DMS79 treated with DMSO at 0.1 percent for 48 hours (cell line): ENCODE data around the gene DMD.

ENCODE experiments used
- DNase-seq: peaks from one replicate; lab custom pipeline; 2025; lab: John Stamatoyannopoulos, UW

DMD gene

DNA sequence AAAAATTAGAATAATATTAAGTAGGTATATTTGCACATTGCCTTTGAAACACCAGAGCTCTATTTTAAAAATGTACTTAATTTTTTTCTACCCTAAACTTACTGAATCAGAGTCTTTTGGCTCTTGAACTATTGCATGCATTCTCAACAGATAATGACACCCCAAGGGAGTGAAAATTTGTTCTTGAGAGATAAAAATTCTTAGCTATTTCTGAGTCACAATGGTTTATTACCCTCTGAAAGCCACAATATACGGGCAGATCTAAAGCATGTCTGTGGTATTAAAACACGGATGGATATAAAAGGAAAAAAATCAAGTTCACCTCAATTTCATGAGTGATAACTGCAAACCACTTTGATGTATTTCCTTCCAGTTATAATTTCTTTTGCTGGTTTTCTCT, 1503.2 kb downstream of the DMD start:
- no peak for DNase-seq

DNA sequence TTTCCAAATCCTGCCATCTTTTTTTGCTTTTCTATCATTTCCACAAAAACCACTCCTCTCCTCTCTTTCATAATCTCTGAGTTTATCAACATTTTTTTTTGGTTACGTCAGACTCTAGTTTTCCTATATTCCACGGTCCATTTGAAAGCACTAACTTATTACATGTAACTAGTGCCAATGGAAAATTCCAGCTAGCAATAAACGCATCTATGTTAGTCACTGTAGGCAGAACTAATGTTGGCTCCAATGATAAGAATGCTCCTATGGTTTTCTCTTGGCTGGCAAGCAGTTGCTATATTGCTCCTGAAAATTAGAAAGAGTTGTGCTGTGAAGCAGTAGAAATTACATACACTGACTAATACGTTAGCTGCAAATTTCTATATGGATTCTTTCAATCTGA, 1504.9 kb downstream of the DMD start:
- DNase-seq: no peak

DNA sequence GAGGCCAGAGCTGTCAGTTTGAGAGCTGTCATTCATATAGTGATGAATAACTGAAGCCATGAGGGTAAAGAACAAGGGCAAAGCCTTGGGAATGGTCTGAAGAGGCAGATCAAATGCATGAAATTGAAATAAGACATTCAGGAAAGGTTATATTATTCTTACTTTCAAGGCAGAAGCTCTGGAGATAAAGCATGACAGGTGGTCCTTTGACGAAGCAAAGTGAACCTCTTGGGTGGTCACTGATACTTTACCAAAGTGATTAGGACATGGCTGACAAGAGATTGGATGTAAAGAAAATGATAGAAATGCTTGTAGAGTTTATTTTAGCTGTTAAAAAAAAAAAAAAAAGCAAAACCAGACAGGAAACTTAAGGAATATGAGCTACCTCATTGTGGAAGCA, 1505.5 kb downstream of the DMD start:
- DNase-seq: no peak

DNA sequence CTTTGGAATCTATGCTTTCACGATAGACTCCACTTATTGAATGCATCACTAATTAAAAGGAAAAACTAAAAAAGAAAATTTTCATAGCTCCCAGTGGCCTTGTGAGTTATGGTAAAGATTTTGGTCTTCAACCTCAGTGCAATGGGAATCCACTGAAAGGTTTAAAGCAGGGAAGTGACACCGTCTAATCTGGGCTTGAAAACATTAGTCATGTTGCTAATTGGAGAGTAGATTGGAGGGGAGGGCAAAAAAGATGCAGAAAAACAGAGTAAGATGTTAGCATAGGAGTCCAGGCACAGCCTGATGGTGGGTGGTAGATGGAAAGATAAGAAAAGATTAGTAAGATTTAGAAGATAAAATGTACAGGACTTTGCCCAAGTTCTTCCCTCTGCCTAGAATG, 1506.4 kb downstream of the DMD start:
- no peak for DNase-seq

DNA sequence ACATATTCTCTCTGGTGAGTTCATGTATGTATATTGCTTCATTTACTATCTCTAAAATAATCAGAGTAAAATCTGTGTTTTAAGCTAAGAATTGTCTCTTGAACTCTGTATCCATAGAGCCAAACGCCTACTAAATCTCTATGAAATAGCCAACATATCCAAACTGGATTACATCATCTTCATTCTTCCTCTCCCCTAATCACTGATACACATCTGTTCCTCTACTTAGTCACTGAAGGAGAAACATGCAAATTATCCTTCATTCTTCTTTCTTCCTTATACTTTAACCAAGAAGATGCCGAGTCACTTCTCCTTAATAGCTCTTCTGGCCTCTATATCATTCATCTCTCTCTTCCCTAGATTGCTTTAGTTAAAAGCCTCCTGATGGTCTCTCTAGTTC, 1509.1 kb downstream of the DMD start:
- DNase-seq: no peak

DNA sequence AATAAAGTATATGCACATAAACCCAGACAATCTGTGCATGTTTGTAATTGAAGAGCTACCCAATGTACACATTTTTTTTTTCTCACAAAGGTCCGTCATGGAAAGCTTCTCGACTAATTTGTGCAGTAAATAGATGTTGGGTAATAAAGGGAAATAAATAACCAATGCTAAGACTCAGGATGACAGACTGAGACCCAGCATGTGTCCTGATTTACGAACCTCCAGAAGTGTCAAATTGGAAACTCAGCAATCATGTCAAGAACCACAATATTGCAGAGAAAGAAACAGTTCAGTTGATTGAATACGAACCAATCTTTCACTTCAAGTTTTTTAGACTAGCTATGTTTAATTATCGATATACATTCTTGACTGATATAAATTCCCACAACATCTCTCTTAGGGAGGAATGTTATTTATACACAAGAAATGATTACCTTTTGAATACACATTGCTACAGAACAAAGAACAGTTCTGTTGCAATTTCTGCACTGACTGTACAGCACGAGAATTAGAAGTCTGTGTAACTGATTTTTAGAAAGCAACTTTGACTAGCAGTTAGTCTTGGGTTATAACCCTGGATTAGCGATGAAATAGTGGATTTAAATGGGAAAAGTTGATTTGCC, 1513.9 kb downstream of the DMD start:
- no peak for DNase-seq

DNA sequence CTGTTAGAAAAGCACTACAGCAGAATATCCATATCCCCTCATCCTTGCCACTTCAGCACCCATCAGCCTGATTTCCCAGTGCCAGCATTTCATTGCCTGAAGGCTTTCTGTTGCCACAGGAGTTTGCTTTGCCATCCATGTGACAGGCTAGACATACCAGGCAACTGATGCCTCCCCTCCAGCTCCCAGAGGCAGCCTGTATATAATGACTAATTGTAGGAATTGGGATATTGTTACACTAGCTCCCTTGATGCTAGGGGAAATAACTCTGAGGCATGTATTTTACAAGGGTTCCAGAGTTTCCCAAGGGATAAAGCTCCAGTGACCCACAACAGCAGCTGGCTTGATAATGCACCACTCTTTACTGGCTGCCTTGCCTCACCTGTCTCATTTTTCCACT, 1531.5 kb downstream of the DMD start:
- no peak for DNase-seq

DNA sequence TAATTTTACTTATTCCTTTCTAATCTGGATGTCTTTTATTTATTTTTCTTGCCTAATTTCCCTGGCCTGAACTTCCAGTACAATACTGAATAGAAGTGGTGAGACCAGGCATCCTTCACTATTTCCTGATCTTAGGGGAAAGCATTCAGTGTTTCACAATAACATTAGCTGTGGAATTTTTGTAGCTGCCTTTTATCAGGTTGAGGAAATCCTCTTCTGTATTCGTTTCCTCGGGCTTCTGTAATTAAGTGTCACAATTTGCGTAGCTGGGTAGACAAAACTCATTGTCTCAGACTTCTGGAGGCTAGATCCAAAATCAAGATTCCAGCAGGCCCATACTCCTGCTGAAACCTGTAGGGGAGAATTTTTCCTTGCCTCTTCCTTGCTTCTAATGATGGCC, 1541.1 kb downstream of the DMD start:
- DNase-seq: no peak

DNA sequence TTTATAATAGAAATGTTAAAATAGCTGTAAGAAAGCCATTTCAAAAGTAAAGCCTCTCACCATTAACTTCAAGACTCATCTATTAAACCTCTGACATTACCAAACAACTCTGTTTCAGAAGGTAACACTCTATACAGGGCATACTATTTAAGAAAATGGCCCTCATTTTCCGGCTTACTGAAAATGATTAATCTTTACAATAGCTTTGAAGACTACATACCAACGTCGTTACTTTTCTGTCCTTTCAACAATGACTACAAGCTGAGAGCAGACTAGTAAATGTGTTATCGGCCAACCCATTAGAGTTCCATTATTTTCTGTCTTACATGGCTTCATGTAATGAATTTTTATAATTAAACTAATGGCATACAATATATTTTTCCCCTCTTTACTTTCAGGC, 1545.9 kb downstream of the DMD start:
- no peak for DNase-seq

DNA sequence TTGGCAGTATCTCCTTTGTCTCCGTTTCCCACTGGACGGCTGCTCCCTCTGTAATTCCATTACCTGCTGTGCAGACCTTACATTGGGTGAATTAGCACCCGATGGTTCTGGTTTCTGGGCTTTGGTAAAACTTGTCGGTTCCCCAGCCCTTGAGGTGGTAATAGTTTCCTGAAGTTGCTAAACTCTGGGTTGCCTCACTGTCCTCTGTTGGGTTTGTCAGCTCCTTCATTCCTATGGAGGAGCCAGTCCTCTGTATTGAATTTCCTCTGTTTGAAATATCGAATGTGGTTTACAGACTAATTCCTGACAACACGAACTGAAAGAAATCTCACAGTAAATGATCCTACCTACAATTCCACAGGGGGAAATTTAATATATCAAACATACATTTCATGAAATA, 1548.2 kb downstream of the DMD start:
- DNase-seq: no peak

DNA sequence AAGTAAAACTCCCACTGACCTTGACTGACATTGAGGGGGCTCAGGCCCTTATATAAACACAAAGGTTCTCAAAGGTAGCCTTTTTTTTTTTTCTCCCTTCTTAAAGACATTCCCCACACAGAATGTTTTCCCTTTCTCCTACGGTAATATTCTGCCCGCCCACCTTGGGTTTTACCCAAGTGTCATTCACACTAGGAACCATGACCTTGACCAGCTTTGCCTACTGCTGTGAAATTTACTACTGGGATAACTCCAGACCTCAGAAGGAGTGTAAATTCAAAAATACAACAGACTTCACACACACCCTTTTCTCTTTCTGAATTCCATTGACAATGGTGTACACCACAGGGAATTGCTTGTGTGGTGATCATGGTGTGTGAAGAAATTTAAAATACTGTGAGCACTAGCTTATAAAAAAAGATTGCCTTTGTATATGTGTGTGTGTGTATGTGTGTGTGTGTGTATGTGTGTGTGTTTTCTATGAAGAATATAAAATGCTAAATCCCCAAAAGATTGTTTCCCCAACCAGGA, 1550.0 kb downstream of the DMD start:
- no peak for DNase-seq

DNA sequence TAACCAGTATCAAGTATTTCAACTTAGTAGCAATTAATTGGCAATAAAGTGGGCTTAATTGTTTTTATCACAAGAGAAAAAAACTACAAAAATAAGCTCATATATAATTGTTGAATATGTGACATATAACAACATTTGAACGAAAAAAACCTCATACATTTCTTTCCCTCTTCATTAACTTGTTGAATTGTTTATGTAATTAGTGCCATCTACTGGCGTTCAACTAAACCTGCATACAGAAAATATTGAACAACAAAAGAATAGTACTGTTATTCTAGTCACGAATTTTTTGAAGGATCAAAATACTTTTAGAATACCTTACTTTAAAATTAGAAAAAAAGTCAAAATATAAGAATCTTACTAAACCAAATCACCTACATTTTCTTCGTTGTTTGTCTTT, 1553.0 kb downstream of the DMD start:
- no peak for DNase-seq

DNA sequence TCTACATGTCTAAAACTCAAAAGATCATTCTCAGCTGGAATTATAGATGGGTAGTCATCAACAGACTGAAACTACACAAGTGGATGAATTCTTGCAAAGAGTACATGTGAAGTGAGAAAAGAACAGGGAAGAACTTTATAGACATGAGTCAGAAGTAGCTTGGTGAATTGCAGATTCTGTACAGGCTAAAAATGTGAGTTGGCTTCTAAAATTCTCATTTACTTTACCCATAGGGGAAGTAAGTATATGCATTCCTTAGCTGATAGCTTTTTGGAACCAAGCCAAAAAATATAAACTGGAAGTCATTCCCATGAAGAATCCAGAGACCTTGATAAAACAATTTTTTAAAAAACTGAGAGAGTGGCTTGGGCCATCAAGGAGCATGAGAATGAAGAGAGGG, 1555.3 kb downstream of the DMD start:
- no peak for DNase-seq

DNA sequence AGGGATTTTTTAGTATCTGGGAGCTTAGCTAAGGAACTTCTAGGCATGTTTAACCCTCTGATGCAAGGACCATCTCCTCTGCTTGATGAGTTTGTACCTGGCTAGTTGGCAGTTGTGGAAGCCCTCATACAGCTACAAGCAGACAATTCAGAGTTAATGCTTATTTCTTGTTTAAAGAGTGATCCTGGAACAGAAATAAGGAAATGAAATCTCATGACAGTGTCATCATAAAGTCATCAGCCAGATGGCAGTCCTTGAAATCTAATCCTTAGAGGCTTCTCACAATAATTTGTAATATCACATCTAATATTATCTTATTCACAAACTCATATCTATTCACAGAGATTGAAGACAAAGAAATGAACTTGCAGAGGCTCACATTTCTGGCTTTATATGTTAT, 1557.9 kb downstream of the DMD start:
- no peak for DNase-seq

DNA sequence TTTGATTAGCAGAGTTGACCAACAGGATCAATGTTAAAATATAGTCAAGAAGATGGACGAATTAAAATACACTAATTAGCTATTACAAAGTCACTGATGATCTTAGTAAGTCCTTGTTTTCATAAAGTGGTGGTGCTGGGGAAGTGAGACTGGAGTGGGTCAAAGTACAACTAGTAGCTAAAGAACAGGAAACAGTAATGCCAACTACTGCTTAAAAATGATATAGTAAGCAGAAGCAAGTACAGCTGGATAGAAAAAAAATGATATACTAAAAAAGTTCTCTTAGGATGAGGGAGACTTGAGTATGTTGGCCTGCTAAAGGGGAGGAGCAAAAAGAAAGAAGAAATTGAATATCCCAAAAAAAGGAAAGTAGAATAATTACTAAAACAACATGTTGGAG, 1558.7 kb downstream of the DMD start:
- no peak for DNase-seq

DNA sequence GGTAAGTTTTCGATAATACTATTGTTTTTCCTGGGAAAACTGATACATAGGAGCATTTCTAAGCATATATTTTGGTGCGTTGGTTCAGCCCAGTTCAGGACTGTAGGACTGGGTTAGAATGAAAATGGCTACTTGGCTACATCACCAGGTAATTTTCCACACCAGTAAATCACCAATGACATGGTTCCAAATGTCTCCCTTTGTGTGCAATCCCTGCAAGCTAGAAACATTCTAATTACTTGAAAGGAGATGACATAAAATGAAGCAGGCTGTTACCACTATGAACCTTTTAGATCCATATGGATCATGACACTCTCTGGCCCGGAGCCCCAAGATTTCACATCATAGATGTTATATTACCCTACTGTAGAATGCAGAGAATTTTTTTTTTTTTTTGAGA, 1562.1 kb downstream of the DMD start:
- DNase-seq: no peak

DNA sequence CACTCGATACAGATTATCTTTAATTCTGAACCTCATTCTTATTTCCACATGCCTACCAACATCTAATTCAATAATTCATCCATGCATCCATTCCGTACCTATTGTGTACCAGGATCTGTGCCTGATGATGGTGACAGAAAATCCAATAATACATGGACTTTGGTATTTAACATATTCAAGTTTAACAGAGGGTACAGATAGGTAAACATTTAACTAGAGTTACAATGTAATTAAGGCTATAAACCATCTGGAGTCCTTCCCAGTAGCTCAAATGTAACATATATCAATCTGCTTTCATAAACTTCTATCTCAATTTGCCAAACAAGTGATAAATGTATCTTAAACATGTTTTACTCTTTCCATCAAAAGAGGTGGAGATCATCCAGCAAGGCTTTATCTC, 1578.0 kb downstream of the DMD start:
- no peak for DNase-seq

DNA sequence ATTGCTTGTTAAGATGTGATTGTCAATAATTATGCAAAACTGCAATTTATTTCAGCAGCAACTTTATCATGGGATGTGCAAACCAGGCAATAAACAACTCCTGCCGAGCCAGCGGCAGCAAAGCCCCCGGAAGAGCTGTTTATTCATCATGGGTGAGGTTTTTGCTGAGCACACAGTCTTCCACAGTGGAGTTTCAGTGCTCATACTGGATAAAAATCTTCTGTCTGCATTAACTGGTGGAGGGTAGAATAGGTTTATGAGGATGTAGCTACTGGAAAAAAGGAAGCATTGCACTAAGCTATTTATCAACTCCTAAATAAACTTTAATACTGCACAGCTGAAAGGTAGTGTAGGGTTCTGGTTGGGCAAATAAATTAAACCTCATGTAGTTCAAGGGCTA, 1582.2 kb downstream of the DMD start:
- DNase-seq: no peak

DNA sequence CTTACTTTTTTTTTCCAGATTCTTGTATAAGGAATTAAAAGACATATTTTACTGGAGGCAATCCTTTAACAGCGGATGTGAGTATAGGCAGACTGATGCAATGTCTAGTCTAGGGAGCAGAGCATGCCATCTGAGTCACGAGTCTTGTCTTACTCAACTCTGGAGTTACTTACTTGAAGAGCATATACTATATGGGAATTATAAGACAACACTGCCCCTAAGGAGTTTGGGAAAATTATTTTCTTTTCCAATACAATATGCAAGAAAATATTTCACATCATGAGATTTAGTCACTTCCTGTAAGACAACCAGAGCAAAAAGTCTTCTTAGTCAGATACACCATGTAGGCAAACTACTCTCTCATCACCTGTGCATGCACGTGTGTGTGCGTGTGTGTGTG, 1602.2 kb downstream of the DMD start:
- DNase-seq: no peak

DNA sequence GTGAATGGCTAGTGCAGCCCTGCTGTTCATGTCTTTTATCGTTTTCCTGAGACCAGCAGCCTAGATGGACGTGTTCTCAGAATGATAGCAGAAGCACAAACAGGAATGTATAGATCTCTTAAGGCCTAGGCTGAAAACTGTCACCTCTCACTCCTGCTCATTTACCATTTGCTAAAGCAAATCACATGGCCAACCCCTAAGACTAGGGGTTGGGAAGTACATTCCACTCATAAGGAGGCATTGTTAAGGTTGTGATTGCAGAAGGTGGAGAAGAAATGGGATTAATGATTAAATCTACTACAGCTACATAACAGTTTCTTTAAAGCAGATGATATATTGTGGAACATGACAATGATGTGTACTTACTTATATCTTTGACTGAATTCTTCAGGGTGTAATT, 1602.7 kb downstream of the DMD start:
- no peak for DNase-seq

DNA sequence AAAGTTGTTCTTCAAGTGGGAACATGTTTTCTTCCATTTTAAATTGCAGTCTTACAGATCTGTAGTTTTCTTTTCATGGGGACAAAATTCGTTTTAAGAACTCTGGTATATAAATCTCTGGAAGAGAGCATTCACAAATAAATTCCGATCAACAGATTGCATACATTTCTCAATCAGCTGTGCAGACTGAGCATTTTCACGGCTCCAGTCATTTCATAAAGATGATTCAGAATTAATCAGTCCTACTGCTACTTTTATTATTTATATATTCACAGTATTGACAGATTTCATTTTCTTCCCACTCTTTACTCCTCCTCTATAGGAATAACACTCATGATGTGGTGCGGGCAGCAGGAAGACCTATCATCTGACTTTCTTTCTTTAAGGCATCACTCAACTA, 1604.6 kb downstream of the DMD start:
- no peak for DNase-seq

DNA sequence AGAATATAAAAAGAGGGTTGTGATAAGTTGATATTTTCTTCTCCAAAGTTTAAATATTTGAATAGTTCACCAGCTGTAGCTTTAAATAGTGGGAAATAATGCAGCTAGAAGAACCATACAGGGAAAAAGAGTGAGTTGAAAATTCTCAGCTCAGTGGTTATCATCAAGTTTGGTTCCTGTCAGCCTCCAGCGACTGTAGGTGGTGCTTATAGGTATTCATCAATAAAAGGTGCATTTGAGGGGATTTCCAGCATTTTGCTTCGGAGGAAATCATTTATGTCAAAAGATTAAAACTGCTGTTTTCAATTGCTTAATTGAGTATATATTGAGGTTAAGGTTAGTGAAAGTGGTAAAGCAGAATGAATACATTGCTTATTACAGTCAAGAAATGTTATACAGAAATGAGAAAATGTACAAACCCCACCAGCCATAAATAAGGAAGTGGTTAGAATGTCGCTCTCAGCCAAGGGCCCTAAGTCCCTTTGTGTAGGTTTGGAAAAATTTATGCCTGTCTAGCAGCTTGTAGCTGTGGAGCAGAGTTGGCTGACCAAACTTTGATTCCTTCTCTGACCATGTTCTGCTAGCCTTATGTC, 1606.6 kb downstream of the DMD start:
- no peak for DNase-seq

DNA sequence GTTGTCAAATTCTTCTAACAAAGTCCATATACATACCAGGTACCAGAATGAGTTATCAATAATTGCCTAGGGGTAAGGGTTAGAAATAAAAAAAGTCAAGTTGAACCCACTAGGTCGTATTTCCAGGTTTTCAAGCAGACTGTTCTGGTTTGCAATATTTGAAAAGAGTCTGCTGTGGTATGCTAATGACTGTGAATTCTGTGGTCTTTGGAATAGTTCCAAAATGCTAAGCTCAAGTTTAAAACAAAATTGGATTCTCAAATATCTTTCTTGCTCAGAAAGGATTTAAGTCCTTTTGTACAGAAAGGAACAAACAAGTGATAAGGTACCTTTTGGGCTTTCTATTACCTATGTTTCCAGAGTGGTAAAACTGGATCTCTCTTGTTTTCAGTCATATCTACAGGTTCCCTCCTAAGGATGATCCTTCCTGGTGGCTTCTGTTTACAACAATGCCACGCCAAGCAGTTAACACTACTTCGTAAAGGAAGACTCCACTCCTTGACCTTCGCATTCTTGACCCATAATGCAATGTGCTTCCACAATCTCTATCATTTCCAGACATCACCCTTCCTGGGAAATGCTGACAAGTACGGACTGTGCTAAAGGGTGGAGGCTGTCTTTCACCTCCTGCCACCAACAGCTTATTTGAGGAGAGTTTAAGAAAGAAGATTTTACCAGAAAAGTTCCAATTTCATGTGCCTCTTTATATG, 1607.8 kb downstream of the DMD start:
- no peak for DNase-seq

DNA sequence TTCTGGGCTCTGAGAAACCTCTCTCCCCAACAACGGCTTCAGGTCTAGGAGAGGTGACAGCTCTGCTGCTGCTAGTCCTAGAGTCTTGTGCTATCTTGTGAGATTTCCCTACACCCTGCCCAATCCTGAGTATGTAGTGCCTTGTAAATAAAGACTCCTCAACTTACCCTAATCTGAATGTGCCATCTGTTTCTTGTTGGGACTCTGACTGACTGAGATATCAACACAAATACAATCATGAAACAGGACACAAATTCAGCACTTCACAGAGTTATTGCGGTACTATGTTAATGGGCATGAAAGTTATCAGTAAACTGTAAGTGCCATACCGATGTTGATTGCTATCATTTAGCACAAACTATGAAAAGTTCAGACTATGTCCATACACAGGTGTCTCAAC, 1610.5 kb downstream of the DMD start:
- no peak for DNase-seq
